K562 (cell line): ENCODE results near the gene KLF2. TPM values are rescaled to one million over a fixed set of nuclear protein-coding genes. Genes with fewer than 3 reads are reported as not detected.
A peak's percentile ranks its signal among the peaks of the same experiment; 100 is the strongest.

ENCODE experiments used
- ARID3A ChIP-seq: IDR thresholded peaks from 2 replicates; pipeline ENCODE4 v1.6.1; 2012; ENCODE audit warnings: low read depth, low read length, improper control_type of control experiment, borderline replicate concordance
- BCLAF1 ChIP-seq, 2 experiments: fragments of 450-650 bp in 1 of 2; IDR thresholded peaks; 2 replicates each; pipeline ENCODE4 v1.6.1; 2011 to 2017; ENCODE audit warnings: low read depth in 2 of 2, antibody characterized with exemption in 1 of 2, borderline replicate concordance in 1 of 2, low read length in 1 of 2, mild to moderate bottlenecking in 1 of 2, mixed read lengths in 1 of 2; ENCODE audit not compliant: control insufficient read depth in 1 of 2
- CC2D1A ChIP-seq: fragments of 450-650 bp; IDR thresholded peaks from 2 replicates; pipeline ENCODE4 v1.6.1; 2017; ENCODE audit warnings: mild to moderate bottlenecking
- DMBX1 ChIP-seq: fragments of 250-450 bp; sonication (Bioruptor Pico); IDR thresholded peaks from 2 replicates; pipeline ENCODE4 v1.8.0; 2022; ENCODE audit warnings: inconsistent platforms, mild to moderate bottlenecking, moderate library complexity, borderline replicate concordance
- EP300 ChIP-seq: IDR thresholded peaks from 2 replicates; pipeline ENCODE4 v1.6.1; 2012; ENCODE audit warnings: low read length, improper control_type of control experiment
- ESRRA ChIP-seq: fragments of 450-650 bp; IDR thresholded peaks from 2 replicates; pipeline ENCODE4 v1.6.1; 2014; ENCODE audit warnings: low read depth, mild to moderate bottlenecking, moderate library complexity, borderline replicate concordance
- JUND ChIP-seq, 2 experiments: IDR thresholded peaks; 2 replicates in 1 of 2; 3 replicates in 1 of 2; pipeline ENCODE4 v1.6.1; 2011; ENCODE audit warnings: borderline replicate concordance in 2 of 2, low read depth in 2 of 2, low read length in 2 of 2, improper control_type of control experiment in 1 of 2, missing biosample characterization in 1 of 2, missing genetic modification characterization in 1 of 2, missing genetic modification reagents in 1 of 2
- NR4A1 ChIP-seq, 2 experiments: fragments of 250-450 bp in 1 of 2; fragments of 450-650 bp in 1 of 2; sonication (Bioruptor Pico) in 1 of 2; IDR thresholded peaks; 2 replicates each; pipeline versions ENCODE4 v1.4.0 to v1.6.1; 2016 to 2020; ENCODE audit warnings: mild to moderate bottlenecking in 2 of 2, missing compliant biosample characterization in 1 of 2, missing genetic modification characterization in 1 of 2, moderate library complexity in 1 of 2
- OTX1 ChIP-seq: fragments of 450-650 bp; formaldehyde crosslinking; IDR thresholded peaks from 2 replicates; pipeline ENCODE4 v1.4.0; 2022; ENCODE audit warnings: mild to moderate bottlenecking
- RUNX1 ChIP-seq: sonication (generic); IDR thresholded peaks from 2 replicates; pipeline ENCODE4 v1.6.1; 2016; ENCODE audit warnings: antibody characterized with exemption, low read depth
- SAFB ChIP-seq: fragments of 200-400 bp; formaldehyde crosslinking; IDR thresholded peaks from 2 replicates; pipeline ENCODE4 v1.6.1; 2017; ENCODE audit warnings: low read depth, low read length, borderline replicate concordance
- TEAD2 ChIP-seq: fragments of 450-650 bp; IDR thresholded peaks from 2 replicates; pipeline ENCODE4 v1.6.1; 2016; ENCODE audit warnings: missing genetic modification characterization, control low read depth, missing compliant biosample characterization
- TFAM ChIP-seq: fragments of 250-450 bp; sonication (Bioruptor Pico); conservative IDR thresholded peaks from 2 replicates; pipeline ENCODE4 v1.5.0; 2021; ENCODE audit warnings: mild to moderate bottlenecking, moderate library complexity
- ZNF449 ChIP-seq: fragments of 250-450 bp; sonication (Bioruptor Pico); IDR thresholded peaks from 2 replicates; pipeline ENCODE4 v1.8.0; 2022; ENCODE audit warnings: moderate library complexity, mild to moderate bottlenecking, inconsistent platforms
- polyA plus RNA-seq, 8 experiments: library from polyadenylated mRNA; depleted of rRNA in 4 of 8; stranded (reverse) in 5 of 8; unstranded in 3 of 8; fragments of >200 nt; fragmentation: Nextera tagmentation in 2 of 8; fragmentation: Illumina TruSeq in 1 of 8; extraction: Ambion mirVana in 2 of 8; extraction: Trizol in 1 of 8; gene quantifications; 2 replicates each; pipeline versions ENCODE4 v1.2.1 to v1.2.3, GENCODE V29; 2011 to 2014; ENCODE audit warnings: inconsistent platforms in 1 of 8, missing spikeins in 1 of 8
- total RNA-seq, 7 experiments: library from RNA; depleted of rRNA in 6 of 7; stranded (reverse); fragments of >200 nt in 6 of 7; fragmentation: Illumina TruSeq in 2 of 7; extraction: Trizol in 2 of 7; gene quantifications; 2 replicates each; pipeline versions ENCODE4 v1.2.1 to v1.2.3, GENCODE V29; 2011 to 2021; ENCODE audit warnings: low replicate concordance in 1 of 7
- TF ChIP-seq, protein P1 (sequence below): fragments of 450-650 bp; formaldehyde crosslinking; IDR thresholded peaks from 2 replicates; pipeline ENCODE4 v1.4.0; 2022; ENCODE audit warnings: missing genetic modification characterization
- TF ChIP-seq, protein P2 (sequence below): fragments of 450-650 bp; IDR thresholded peaks from 2 replicates; pipeline ENCODE4 v1.6.1; 2014; ENCODE audit warnings: low read depth, mild to moderate bottlenecking, moderate library complexity, borderline replicate concordance

KLF2 gene
- total and polyA plus RNA-seq, 9 of the 15 experiments (the other 6 are each of a cell fraction or from before 2014, with no cell fraction given) = 0.07 to 0.71 TPM; not detected in 7

- TF ChIP-seq JUND (IDR thresholded peaks at IDR 0.05; ENCODE audit: borderline replicate concordance, low read depth, low read length) (peak; percentile 76), JUND (tag; IDR thresholded peaks at IDR 0.05; ENCODE audit: borderline replicate concordance, low read depth, low read length) (peak; percentile 62; the same call in 2 of the 3 replicates), TEAD2 (peak; percentile 90), NR4A1 (CRISPR knock-in tag; IDR thresholded peaks at IDR 0.05) (peak; percentile 46; the same call in 1 of the 2 replicates), NR4A1 (tag; IDR thresholded peaks at IDR 0.05) (peak; percentile 90), ESRRA (peak; percentile 97), EP300 (peak; percentile 88), OTX1 (peak; percentile 88), CC2D1A (peak; percentile 92), DMBX1 (CRISPR knock-in tag) (no peak), RUNX1 (0 out of 2 replicates have a peak, but pooled peaks have one; percentile 59), ZNF449 (CRISPR knock-in tag) (no peak), TFAM (CRISPR knock-in tag) (no peak), SAFB (no peak), BCLAF1 (IDR thresholded peaks at IDR 0.05; ENCODE audit: borderline replicate concordance in 1 of 2, control insufficient read depth in 1 of 2, low read depth in 2 of 2, low read length in 1 of 2) (no peak), ARID3A (0 out of 2 replicates have a peak, but pooled peaks have one; percentile 28)
- TF ChIP-seq, protein P1, sequence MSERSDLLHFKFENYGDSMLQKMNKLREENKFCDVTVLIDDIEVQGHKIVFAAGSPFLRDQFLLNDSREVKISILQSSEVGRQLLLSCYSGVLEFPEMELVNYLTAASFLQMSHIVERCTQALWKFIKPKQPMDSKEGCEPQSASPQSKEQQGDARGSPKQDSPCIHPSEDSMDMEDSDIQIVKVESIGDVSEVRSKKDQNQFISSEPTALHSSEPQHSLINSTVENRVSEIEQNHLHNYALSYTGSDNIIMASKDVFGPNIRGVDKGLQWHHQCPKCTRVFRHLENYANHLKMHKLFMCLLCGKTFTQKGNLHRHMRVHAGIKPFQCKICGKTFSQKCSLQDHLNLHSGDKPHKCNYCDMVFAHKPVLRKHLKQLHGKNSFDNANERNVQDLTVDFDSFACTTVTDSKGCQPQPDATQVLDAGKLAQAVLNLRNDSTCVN (CRISPR knock-in tag) = no peak
- TF ChIP-seq, protein P2, sequence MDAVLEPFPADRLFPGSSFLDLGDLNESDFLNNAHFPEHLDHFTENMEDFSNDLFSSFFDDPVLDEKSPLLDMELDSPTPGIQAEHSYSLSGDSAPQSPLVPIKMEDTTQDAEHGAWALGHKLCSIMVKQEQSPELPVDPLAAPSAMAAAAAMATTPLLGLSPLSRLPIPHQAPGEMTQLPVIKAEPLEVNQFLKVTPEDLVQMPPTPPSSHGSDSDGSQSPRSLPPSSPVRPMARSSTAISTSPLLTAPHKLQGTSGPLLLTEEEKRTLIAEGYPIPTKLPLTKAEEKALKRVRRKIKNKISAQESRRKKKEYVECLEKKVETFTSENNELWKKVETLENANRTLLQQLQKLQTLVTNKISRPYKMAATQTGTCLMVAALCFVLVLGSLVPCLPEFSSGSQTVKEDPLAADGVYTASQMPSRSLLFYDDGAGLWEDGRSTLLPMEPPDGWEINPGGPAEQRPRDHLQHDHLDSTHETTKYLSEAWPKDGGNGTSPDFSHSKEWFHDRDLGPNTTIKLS = no peak
Observed at GRCh38 chr19:16315825-16316505, 8.7 kb upstream of the KLF2 start (continued).
